Neuronal stem cell (in vitro differentiated cells): Measurements from ENCODE around the gene AKAP10. TPM values are rescaled to one million over a fixed set of nuclear protein-coding genes. Genes with fewer than 3 reads are reported as not detected.
"Not testable (repeated sequence)": the region's sequence is repeated elsewhere in the genome, so short reads cannot be mapped to it uniquely, and the experiment has no call there.

ENCODE experiments used
- DNase-seq: peaks from one replicate; pipeline ENCODE4 v3.0.0-alpha.2; 2013; ENCODE audit warnings: low spot score
- H2AFZ ChIP-seq: one replicate; pipeline ENCODE4 v1.6.1; 2013; ENCODE audit warnings: mild to moderate bottlenecking, low read length, inconsistent platforms
- H2AK5ac ChIP-seq: 2 replicates; pipeline ENCODE4 v1.6.1; 2013; ENCODE audit warnings: low read depth, mild to moderate bottlenecking, inconsistent platforms, low read length, moderate library complexity, mixed read lengths
- H2BK120ac ChIP-seq: 2 replicates; pipeline ENCODE4 v1.6.1; 2013; ENCODE audit warnings: low read depth, mild to moderate bottlenecking, inconsistent platforms, low read length, moderate library complexity, mixed read lengths
- H2BK12ac ChIP-seq: one replicate; pipeline ENCODE4 v1.6.1; 2013; ENCODE audit warnings: low read length, inconsistent platforms
- H2BK15ac ChIP-seq: 2 replicates; pipeline ENCODE4 v1.6.1; 2013; ENCODE audit warnings: mild to moderate bottlenecking, low read length, inconsistent platforms, mixed read lengths
- H2BK5ac ChIP-seq: one replicate; pipeline ENCODE4 v1.6.1; 2013; ENCODE audit warnings: inconsistent platforms, mild to moderate bottlenecking, low read length, moderate library complexity
- H3K14ac ChIP-seq: one replicate; pipeline ENCODE4 v1.6.1; 2013; ENCODE audit warnings: low read length, inconsistent platforms
- H3K18ac ChIP-seq: 2 replicates; pipeline ENCODE4 v1.6.1; 2013; ENCODE audit warnings: low read length, inconsistent platforms
- H3K23ac ChIP-seq: 2 replicates; pipeline ENCODE4 v1.6.1; 2013; ENCODE audit warnings: low read depth, mild to moderate bottlenecking, mixed read lengths, low read length, inconsistent platforms; ENCODE audit not compliant: poor library complexity
- H3K27ac ChIP-seq: replicated peaks from 3 replicates; pipeline ENCODE4 v1.5.1; 2013; ENCODE audit warnings: low read length, inconsistent platforms
- H3K27me3 ChIP-seq, 3 experiments: 2 replicates each; pipeline ENCODE4 v1.6.1; 2013; ENCODE audit warnings: low read length in 3 of 3, mild to moderate bottlenecking in 2 of 3, inconsistent platforms in 1 of 3, low read depth in 1 of 3, mixed read lengths in 1 of 3, moderate library complexity in 1 of 3; ENCODE audit not compliant: control insufficient read depth in 3 of 3, insufficient read depth in 3 of 3
- H3K36me3 ChIP-seq, 2 donors: replicated peaks in 1 of 2; 2 replicates each; pipeline ENCODE4 v1.6.1; 2013; ENCODE audit warnings: low read length in 2 of 2; ENCODE audit not compliant: control insufficient read depth in 2 of 2, insufficient read depth in 2 of 2
- H3K4ac ChIP-seq: 2 replicates; pipeline ENCODE4 v1.6.1; 2013; ENCODE audit warnings: inconsistent platforms, mild to moderate bottlenecking, low read length, moderate library complexity
- H3K4me1 ChIP-seq, 2 donors: 1 replicate in 1 of 2; 2 replicates in 1 of 2; pipeline ENCODE4 v1.6.1; 2013; ENCODE audit warnings: low read length in 2 of 2, low read depth in 1 of 2; ENCODE audit not compliant: control insufficient read depth in 2 of 2, insufficient read depth in 1 of 2
- H3K4me2 ChIP-seq: one replicate; pipeline ENCODE4 v1.6.1; 2013; ENCODE audit warnings: mild to moderate bottlenecking, low read length, inconsistent platforms; ENCODE audit not compliant: insufficient read depth, poor library complexity, severe bottlenecking
- H3K4me3 ChIP-seq, 2 donors: 2 replicates each; pipeline ENCODE4 v1.5.1; 2013; ENCODE audit warnings: low read length in 2 of 2, mild to moderate bottlenecking in 2 of 2, inconsistent platforms in 1 of 2, moderate library complexity in 1 of 2
- H3K79me1 ChIP-seq: one replicate; pipeline ENCODE4 v1.6.1; 2013; ENCODE audit warnings: low read depth, mild to moderate bottlenecking, inconsistent platforms, low read length, moderate library complexity
- H3K9ac ChIP-seq: one replicate; pipeline ENCODE4 v1.6.1; 2013; ENCODE audit warnings: mild to moderate bottlenecking, low read depth, low read length, inconsistent platforms; ENCODE audit not compliant: poor library complexity
- H3K9me3 ChIP-seq, 2 donors: replicated peaks in 1 of 2; 2 replicates each; pipeline versions ENCODE3 to v1.6.1; 2013; ENCODE audit warnings: low read length in 2 of 2, mild to moderate bottlenecking in 2 of 2, inconsistent platforms in 1 of 2, low read depth in 1 of 2, mixed read lengths in 1 of 2, moderate library complexity in 1 of 2; ENCODE audit not compliant: control insufficient read depth in 2 of 2, insufficient read depth in 1 of 2
- H4K8ac ChIP-seq: one replicate; pipeline ENCODE4 v1.6.1; 2013; ENCODE audit warnings: low read depth, mild to moderate bottlenecking, inconsistent platforms, low read length, moderate library complexity
- H4K91ac ChIP-seq: one replicate; pipeline ENCODE4 v1.6.1; 2013; ENCODE audit warnings: low read length, low read depth, mild to moderate bottlenecking, inconsistent platforms; ENCODE audit not compliant: poor library complexity
- WGBS, 2 donors: extraction: QIAGEN DNeasy Blood & Tissue Kit; methylation state at CpG; one replicate each; pipeline ENCODE4 v1.1.7; 2013; ENCODE audit warnings: missing lambda C conversion rate in 2 of 2, mixed read lengths in 1 of 2; ENCODE audit not compliant: insufficient read length in 2 of 2, insufficient replicate concordance in 1 of 2; ENCODE audit errors: extremely low coverage in 2 of 2; 5-methylcytosine and 5-hydroxymethylcytosine counted together
- small RNA-seq: library from polyadenylated mRNA; stranded (forward); fragments of <200 nt; extraction: miRNeasy Mini kit (QIAGEN cat#:217004); gene quantifications from one replicate; pipeline ENCODE3, GENCODE V24; 2013; ENCODE audit not compliant: insufficient read depth

The AKAP10 gene

GRCh38 chr17:19860647-19861177, 116.9 kb downstream of the AKAP10 start:
- H3K9me3 ChIP-seq, H3K27me3 ChIP-seq, H3K36me3 ChIP-seq, H4K8ac ChIP-seq, H3K4me2 ChIP-seq, H3K27ac ChIP-seq, H4K91ac ChIP-seq, H3K4me1 ChIP-seq, H3K79me1 ChIP-seq, H2BK5ac ChIP-seq, H3K23ac ChIP-seq, H2BK12ac ChIP-seq, H3K14ac ChIP-seq, H2BK15ac ChIP-seq, H3K4ac ChIP-seq, DNase-seq, H2BK120ac ChIP-seq, H3K9ac ChIP-seq, H3K4me3 ChIP-seq, H2AFZ ChIP-seq, H2AK5ac ChIP-seq, H3K18ac ChIP-seq: not testable (repeated sequence)
- WGBS, 2 donors: no CpG with 5 or more reads among the region's 9 CpGs

GRCh38 chr17:19857640-19858039, 120.0 kb downstream of the AKAP10 start:
- no peak overlapping the region for H3K4me2 ChIP-seq
- peaks cover 2 to 3% of the 10 kb centered on the region in 2 donors for H3K36me3 ChIP-seq
- no peak overlapping the region for H3K23ac ChIP-seq
- H3K9ac ChIP-seq: no peak overlapping the region
- no peak overlapping the region for H4K8ac ChIP-seq
- no peak overlapping the region for H2AK5ac ChIP-seq
- H3K4me3 ChIP-seq: no peak overlapping the region
- H3K27me3 ChIP-seq: no peaks in the 10 kb centered on the region
- no CpG with 5 or more reads among the region's 2 CpGs for WGBS, 2 donors
- no peak overlapping the region for H4K91ac ChIP-seq
- no peaks in the 10 kb centered on the region for H3K9me3 ChIP-seq
- H3K4ac ChIP-seq: no peak overlapping the region
- no peak overlapping the region for H2BK120ac ChIP-seq
- no peak overlapping the region for H3K14ac ChIP-seq
- H2BK5ac ChIP-seq: no peak overlapping the region
- no peak for DNase-seq
- H2BK12ac ChIP-seq: no peak overlapping the region
- no peaks in the 10 kb centered on the region for H3K79me1 ChIP-seq
- no peak overlapping the region for H3K27ac ChIP-seq
- no peak overlapping the region for H3K18ac ChIP-seq
- no peak overlapping the region for H2AFZ ChIP-seq
- H3K4me1 ChIP-seq: no peaks in the 10 kb centered on the region
- H2BK15ac ChIP-seq: no peak overlapping the region

Small RNAs within 50 kb of the gene (small RNA-seq; reads per million reads assigned to genes)
- gene AC015726.2: not detected
